GM12878 (cell line): Measurements from ENCODE around the gene DPP6. TPM values are rescaled to one million over a fixed set of nuclear protein-coding genes. Genes with fewer than 3 reads are reported as not detected.
A peak's percentile ranks its signal among the peaks of the same experiment; 100 is the strongest.

Source experiments
- ATF7 ChIP-seq: fragments of 450-650 bp; IDR thresholded peaks from 2 replicates; pipeline ENCODE4 v1.6.1; 2016; ENCODE audit warnings: low read depth, mild to moderate bottlenecking
- CBX5 ChIP-seq: sonication (generic); IDR thresholded peaks from 2 replicates; pipeline ENCODE4 v1.6.1; 2016; ENCODE audit warnings: low read depth, moderate library complexity, mild to moderate bottlenecking, inconsistent platforms
- EED ChIP-seq: sonication (generic); IDR thresholded peaks from 2 replicates; pipeline ENCODE4 v1.6.1; 2016; ENCODE audit warnings: antibody characterized with exemption, low read depth
- ESRRA ChIP-seq: IDR thresholded peaks from 2 replicates; pipeline ENCODE4 v1.6.1; 2012; ENCODE audit warnings: mild to moderate bottlenecking, low read length, improper control_type of control experiment
- GATAD2B ChIP-seq: fragments of 450-650 bp; conservative IDR thresholded peaks from 2 replicates; pipeline ENCODE4 v1.6.1; 2017; ENCODE audit warnings: low read depth, mild to moderate bottlenecking, moderate library complexity
- IKZF1 ChIP-seq: fragments of 450-650 bp; conservative IDR thresholded peaks from 2 replicates; pipeline ENCODE4 v1.6.1; 2017; ENCODE audit warnings: antibody characterized with exemption, mild to moderate bottlenecking
- IRF4 ChIP-seq: IDR thresholded peaks from 2 replicates; pipeline ENCODE4 v1.6.1; 2011; ENCODE audit warnings: low read depth, low read length
- KAT2A ChIP-seq: conservative IDR thresholded peaks from 2 replicates; pipeline ENCODE4 v1.6.1; 2011; ENCODE audit warnings: low read depth, low read length; ENCODE audit not compliant: control insufficient read depth
- MYB ChIP-seq: fragments of 150-350 bp; IDR thresholded peaks from 2 replicates; pipeline ENCODE4 v1.6.1; 2014; ENCODE audit warnings: mild to moderate bottlenecking, low read depth, low read length, borderline replicate concordance
- NFYA ChIP-seq: IDR thresholded peaks from 2 replicates; pipeline ENCODE4 v1.6.1; 2011; ENCODE audit warnings: low read depth, mild to moderate bottlenecking, low read length, improper control_type of control experiment, borderline replicate concordance
- NR2C1 ChIP-seq: fragments of 450-650 bp; IDR thresholded peaks from 2 replicates; pipeline ENCODE4 v1.6.1; 2017; ENCODE audit warnings: antibody characterized with exemption, mild to moderate bottlenecking, moderate library complexity
- POU2F2 ChIP-seq: IDR thresholded peaks from 3 replicates; pipeline ENCODE4 v1.6.1; 2011; ENCODE audit warnings: low read depth, mild to moderate bottlenecking, low read length, borderline replicate concordance
- SMAD5 ChIP-seq: IDR thresholded peaks from 2 replicates; pipeline ENCODE4 v1.6.1; 2016; ENCODE audit warnings: antibody characterized with exemption, low read depth
- SMARCA5 ChIP-seq: fragments of 450-650 bp; IDR thresholded peaks from 2 replicates; pipeline ENCODE4 v1.6.1; 2017; ENCODE audit warnings: mild to moderate bottlenecking
- SUPT20H ChIP-seq: IDR thresholded peaks from 2 replicates; pipeline ENCODE4 v1.6.1; 2011; ENCODE audit warnings: low read depth, mild to moderate bottlenecking, low read length, moderate library complexity, borderline replicate concordance; ENCODE audit not compliant: control insufficient read depth
- ZNF207 ChIP-seq: fragments of 450-650 bp; IDR thresholded peaks from 2 replicates; pipeline ENCODE4 v1.6.1; 2014; ENCODE audit warnings: antibody characterized with exemption, mild to moderate bottlenecking, borderline replicate concordance
- ZZZ3 ChIP-seq: IDR thresholded peaks from 2 replicates; pipeline ENCODE4 v1.6.1; 2011; ENCODE audit warnings: low read depth; ENCODE audit not compliant: control insufficient read depth, insufficient read length
- polyA plus RNA-seq, 11 experiments: library from polyadenylated mRNA; depleted of rRNA in 4 of 11; unstranded in 6 of 11; stranded (reverse) in 5 of 11; fragments of >200 nt; fragmentation: Nextera tagmentation in 4 of 11; fragmentation: Illumina TruSeq in 1 of 11; extraction: Ambion mirVana in 4 of 11; extraction: Trizol in 1 of 11; gene quantifications; 1 replicate in 1 of 11; 2 replicates in 10 of 11; pipeline versions ENCODE4 v1.2.1 to v1.2.3, GENCODE V29; 2011 to 2016; ENCODE audit warnings: inconsistent platforms in 2 of 11, missing spikeins in 2 of 11, low read depth in 1 of 11
- total RNA-seq, 4 experiments: library from RNA; depleted of rRNA in 3 of 4; stranded (reverse); fragments of >200 nt in 3 of 4; fragmentation: Illumina TruSeq in 1 of 4; extraction: Trizol in 1 of 4; gene quantifications; 2 replicates each; pipeline versions ENCODE4 v1.2.1 to v1.2.3, GENCODE V29; 2013 to 2021
- TF ChIP-seq, protein P1 (sequence below): fragments of 450-650 bp; conservative IDR thresholded peaks from 2 replicates; pipeline ENCODE4 v1.6.1; 2017; ENCODE audit warnings: mild to moderate bottlenecking, moderate library complexity
- TF ChIP-seq, protein P2 (sequence below): IDR thresholded peaks from 2 replicates; pipeline ENCODE4 v1.6.1; 2011; ENCODE audit warnings: borderline replicate concordance, low read depth, mild to moderate bottlenecking, moderate library complexity, low read length; ENCODE audit not compliant: insufficient read depth, poor library complexity, severe bottlenecking
- TF ChIP-seq, protein P3 (sequence below): IDR thresholded peaks from 2 replicates; pipeline ENCODE4 v1.6.1; 2012; ENCODE audit warnings: low read depth, low read length, improper control_type of control experiment
- TF ChIP-seq, protein P4 (sequence below): fragments of 450-650 bp; formaldehyde crosslinking; IDR thresholded peaks from 2 replicates; pipeline ENCODE4 v1.4.0; 2022; ENCODE audit warnings: mild to moderate bottlenecking, moderate library complexity

The DPP6 gene
- total and polyA plus RNA-seq, 10 of the 15 experiments (the other 5 are each of a cell fraction or from before 2014, with no cell fraction given) = not detected

DNA sequence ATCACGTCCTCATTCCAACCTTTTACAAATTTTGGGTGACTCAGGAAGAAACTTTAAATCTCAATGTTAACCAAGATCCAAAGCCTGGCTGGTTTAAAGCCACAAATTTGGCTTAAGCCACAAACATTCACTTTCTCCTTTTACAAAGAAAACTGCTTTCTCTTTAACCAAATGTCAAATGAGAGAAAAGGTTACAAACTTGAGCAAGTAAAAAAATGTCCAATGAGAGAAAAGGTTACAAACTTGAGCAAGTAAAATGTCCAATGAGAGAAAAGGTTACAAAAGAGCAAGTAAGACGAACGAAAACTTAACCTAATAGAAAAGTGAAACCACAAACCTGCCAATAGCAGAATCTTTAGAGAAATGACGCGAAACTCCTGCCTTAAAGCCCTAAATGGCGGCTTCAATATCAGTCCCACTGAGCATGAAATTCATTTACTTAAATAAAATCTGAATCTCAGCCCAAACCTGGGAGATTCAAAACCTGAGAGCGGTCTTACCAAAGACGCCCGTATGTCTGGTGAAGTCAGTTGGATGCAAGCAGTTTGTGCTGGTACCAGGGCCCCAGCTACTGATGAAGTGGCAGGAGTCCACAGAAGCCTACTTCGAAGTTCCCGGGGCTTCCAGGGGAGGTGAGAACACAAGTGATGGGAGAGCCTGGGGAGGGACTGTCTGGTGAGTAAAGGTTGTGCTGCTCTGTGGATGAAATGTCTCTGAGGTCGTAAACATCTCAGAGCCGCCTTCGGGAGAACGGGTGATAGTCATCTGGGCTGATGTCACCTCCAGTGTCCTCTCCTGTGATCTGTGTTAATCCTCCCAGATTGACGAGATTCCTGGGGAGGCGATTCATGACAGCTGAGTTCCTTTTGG lies 876.2 kb downstream of the DPP6 start (continued):
- TF ChIP-seq, protein P1, sequence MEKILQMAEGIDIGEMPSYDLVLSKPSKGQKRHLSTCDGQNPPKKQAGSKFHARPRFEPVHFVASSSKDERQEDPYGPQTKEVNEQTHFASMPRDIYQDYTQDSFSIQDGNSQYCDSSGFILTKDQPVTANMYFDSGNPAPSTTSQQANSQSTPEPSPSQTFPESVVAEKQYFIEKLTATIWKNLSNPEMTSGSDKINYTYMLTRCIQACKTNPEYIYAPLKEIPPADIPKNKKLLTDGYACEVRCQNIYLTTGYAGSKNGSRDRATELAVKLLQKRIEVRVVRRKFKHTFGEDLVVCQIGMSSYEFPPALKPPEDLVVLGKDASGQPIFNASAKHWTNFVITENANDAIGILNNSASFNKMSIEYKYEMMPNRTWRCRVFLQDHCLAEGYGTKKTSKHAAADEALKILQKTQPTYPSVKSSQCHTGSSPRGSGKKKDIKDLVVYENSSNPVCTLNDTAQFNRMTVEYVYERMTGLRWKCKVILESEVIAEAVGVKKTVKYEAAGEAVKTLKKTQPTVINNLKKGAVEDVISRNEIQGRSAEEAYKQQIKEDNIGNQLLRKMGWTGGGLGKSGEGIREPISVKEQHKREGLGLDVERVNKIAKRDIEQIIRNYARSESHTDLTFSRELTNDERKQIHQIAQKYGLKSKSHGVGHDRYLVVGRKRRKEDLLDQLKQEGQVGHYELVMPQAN = peak; percentile 64
- TF ChIP-seq ESRRA = no peak
- no peak for TF ChIP-seq GATAD2B
- TF ChIP-seq, protein P2, sequence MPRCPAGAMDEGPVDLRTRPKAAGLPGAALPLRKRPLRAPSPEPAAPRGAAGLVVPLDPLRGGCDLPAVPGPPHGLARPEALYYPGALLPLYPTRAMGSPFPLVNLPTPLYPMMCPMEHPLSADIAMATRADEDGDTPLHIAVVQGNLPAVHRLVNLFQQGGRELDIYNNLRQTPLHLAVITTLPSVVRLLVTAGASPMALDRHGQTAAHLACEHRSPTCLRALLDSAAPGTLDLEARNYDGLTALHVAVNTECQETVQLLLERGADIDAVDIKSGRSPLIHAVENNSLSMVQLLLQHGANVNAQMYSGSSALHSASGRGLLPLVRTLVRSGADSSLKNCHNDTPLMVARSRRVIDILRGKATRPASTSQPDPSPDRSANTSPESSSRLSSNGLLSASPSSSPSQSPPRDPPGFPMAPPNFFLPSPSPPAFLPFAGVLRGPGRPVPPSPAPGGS = no peak
- TF ChIP-seq SMARCA5 = no peak
- TF ChIP-seq, protein P3, sequence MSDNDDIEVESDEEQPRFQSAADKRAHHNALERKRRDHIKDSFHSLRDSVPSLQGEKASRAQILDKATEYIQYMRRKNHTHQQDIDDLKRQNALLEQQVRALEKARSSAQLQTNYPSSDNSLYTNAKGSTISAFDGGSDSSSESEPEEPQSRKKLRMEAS = no peak
- TF ChIP-seq SMAD5 = no peak
- no peak for TF ChIP-seq CBX5
- TF ChIP-seq IKZF1 = no peak
- no peak for TF ChIP-seq EED
- TF ChIP-seq ATF7 = peak; percentile 52; the same call in 1 of the 2 replicates
- no peak for TF ChIP-seq ZNF207
- no peak for TF ChIP-seq ZZZ3
- no peak for TF ChIP-seq KAT2A
- peak; percentile 26; the same call in 1 of the 3 replicates for TF ChIP-seq POU2F2
- TF ChIP-seq, protein P4, sequence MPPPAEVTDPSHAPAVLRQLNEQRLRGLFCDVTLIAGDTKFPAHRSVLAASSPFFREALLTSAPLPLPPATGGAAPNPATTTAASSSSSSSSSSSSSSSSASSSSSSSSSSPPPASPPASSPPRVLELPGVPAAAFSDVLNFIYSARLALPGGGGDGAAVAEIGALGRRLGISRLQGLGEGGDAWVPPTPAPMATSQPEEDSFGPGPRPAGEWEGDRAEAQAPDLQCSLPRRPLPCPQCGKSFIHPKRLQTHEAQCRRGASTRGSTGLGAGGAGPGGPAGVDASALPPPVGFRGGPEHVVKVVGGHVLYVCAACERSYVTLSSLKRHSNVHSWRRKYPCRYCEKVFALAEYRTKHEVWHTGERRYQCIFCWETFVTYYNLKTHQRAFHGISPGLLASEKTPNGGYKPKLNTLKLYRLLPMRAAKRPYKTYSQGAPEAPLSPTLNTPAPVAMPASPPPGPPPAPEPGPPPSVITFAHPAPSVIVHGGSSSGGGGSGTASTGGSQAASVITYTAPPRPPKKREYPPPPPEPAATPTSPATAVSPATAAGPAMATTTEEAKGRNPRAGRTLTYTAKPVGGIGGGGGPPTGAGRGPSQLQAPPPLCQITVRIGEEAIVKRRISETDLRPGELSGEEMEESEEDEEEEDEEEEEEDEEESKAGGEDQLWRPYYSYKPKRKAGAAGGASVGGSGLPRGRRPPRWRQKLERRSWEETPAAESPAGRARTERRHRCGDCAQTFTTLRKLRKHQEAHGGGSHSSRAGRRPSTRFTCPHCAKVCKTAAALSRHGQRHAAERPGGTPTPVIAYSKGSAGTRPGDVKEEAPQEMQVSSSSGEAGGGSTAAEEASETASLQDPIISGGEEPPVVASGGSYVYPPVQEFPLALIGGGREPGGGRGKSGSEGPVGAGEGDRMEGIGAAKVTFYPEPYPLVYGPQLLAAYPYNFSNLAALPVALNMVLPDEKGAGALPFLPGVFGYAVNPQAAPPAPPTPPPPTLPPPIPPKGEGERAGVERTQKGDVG (CRISPR knock-in tag) = no peak
- TF ChIP-seq NFYA = no peak
- TF ChIP-seq IRF4 = no peak
- TF ChIP-seq SUPT20H = no peak
- TF ChIP-seq NR2C1 = no peak; the same call in 1 of the 2 replicates
- no peak for TF ChIP-seq MYB
